ENCODE data around the gene SCMH1.
"Not testable (repeated sequence)": the region's sequence is repeated elsewhere in the genome, so short reads cannot be mapped to it uniquely, and the experiment has no call there.

Gene SCMH1

DNA sequence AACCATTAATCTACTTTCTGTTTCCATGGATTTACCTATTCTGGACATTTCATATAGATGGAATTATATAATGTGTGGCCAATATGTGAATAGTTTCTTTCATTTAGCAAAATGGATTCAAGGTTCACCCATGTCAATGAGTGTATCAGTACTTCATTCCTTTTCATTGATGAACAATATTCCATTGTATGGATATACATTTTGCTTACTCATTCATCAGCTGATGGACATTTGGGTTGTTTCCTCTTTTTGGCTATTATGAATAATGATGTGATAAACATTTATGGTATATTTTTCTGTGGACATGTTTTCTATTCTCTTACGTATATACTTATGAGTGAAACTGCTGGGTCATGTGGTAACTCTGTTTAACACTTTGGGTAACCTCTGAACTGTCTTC is 97.8 kb downstream of the SCMH1 start:
- DNase-seq: no peak

DNA sequence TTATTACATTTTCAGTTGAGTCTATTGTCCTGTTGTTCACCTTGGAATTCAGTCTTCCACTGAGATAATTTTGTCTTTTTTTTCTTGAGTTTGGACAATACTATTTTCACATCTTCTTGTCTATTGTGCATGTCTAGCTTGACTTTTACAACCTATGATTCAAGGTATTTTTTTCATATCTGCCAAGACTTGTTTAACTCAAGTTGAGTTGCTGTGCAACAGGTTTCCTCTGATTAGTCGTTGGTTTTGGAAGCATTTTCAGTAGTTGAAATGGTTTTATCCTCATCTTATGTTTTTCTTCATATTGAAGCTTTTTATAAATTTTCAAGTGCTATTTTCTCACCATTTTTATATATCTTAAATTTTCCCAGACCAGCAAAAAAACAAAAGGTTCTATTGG is 103.6 kb downstream of the SCMH1 start:
- no peak for DNase-seq

DNA sequence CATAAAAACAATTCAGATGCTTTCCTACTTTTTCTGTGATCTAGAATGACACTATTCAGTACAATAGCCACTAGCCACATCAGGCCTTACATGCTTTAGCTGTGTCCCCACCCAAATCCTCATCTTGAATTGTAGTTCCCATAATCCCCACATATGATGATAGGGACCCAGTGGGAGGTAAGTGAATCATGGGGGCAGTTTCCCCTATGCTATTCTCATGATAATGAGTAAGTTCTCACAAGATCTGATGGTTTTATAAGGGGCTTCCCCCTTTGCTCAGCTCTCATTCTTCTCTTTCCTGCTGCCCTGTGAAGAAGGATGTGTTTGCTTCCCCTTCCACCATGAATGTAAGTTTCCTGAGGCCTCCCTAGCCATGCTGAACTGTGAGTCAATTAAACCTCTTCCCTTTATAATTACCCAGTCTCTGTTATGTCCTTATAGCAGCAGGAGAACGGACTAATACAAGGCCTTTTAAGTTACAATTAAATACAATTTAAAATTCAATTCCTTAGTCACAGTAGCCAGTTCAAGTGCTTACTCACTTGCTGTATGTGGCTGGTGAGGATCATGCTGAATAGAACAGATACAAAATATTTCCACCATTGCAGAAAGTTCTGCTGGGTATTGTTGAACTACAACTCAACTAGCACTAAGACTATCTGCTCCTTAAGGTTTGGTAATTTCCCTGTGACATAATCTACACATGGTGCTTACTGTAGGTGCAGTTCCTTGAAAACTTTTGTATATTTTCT is 106.7 kb downstream of the SCMH1 start:
- no peak for DNase-seq

DNA sequence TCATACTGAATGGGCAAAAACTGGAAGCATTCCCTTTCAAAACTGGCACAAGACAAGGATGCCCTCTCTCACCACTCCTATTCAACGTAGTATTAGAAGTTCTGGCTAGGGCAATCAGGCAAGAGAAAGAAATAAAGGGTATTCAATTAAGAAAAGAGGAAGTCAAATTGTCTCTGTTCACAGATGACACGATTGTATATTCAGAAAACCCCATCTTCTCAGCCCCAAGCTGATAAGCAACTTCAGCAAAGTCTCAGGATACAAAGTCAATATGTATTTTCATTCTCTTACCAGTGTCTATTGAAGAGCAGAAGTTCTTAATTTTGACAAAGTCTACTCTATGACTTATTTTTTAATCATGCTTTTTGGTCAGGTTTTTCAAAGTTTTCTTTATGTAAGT is 107.8 kb downstream of the SCMH1 start:
- not testable (repeated sequence) for DNase-seq

DNA sequence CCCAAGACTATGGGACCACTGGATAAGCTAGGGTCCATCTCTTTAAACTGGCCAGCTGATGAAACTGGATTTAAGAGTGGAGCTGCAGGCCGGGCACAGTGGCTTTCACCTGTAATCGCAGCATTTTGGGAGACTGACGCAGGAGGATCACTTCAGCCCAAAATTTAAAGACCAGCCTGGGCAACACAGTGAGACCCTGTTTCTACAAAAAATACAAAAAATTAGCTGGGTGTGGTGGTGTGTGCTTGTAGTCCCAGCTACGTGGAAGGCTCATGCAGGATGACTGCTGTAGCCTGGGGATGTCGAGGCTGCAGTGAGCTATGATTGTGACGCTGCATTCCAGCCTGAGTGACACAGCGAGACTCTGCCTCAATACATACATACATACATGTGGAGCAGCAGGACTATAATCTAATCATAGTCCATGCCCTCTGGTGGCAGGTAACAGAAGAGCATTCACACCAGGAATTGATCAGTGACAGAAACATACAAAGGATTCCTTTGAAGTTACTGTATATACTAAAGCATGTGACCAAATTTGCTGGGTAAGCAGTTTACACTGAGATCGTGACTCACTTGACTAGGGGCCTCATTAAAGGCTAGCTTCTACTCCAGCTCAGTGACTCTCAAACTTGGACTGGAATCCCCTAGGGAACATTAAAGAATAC is 119.1 kb downstream of the SCMH1 start:
- no peak for DNase-seq

DNA sequence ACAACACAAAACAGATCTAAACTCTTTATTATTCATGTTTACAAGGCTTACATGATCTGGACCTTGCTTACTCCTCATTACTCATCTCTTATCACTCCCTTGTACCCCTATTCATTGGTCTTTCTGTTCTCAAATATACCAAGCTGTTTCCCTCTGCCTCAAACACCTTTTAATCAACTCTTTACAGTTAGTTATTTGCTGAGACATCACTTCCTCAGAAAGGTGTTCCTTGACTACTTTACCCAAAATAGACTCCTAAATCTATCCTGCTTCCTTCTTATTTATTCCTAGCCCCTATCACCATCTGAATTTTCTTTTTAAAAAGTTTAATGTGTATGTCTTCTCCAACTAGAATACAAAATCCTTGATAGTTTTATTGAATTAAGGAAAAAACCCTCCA is 120.0 kb downstream of the SCMH1 start:
- DNase-seq: no peak

DNA sequence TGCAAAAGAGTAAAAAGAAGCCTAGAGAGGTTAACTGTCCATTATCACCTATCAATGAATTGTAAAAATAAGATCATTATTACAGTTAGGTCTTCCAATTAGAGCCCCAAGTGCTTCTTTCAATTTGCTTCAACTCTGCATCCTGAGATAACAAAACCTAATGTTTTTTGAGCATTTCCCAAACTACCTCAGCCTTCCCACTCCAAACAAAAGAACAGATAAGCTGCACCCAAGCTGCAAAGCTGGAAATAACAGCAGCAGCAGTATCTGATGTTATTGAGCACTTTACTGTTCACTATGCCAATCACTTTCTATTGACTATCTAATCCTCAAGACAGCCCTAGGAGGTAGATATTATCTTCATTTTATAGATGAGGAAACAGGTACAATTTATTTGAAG is 123.5 kb downstream of the SCMH1 start:
- DNase-seq: no peak

DNA sequence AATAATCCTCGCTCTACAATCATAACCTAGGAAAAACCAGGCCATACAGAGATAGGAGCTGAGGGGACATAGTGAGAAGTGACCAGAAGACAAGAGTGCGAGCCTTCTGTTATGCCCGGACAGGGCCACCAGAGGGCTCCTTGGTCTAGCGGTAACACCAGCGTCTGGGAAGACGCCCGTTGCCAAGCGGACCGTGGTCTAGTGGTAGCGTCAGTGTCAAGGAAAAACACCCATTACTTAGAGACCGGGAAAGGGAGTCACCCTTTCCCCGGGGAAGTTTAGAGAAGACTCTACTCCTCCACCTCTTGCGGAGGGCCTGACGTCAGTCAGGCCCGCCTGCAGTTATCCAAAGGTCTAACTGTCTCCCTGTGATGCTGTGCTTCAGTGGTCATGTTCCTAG is 124.9 kb downstream of the SCMH1 start:
- DNase-seq: not testable (repeated sequence)

DNA sequence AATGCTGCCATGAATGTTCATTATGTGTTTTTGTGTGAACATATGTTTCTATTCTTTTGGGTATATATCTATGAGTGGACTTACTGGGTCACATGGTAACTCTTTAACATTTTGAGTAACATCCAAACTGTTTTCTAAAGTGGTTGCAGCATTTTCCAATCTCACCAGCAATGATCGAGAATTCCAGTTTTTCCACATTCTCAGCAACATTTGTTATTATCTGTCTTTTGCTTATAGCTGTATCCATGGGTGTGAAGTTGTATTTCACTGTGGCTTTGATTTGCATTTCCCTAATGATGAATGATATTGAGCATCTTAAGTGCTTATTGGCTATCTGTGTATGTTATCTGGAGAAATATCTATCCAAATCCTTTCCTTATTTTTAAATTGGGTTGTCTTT is 131.4 kb downstream of the SCMH1 start:
- DNase-seq: no peak

DNA sequence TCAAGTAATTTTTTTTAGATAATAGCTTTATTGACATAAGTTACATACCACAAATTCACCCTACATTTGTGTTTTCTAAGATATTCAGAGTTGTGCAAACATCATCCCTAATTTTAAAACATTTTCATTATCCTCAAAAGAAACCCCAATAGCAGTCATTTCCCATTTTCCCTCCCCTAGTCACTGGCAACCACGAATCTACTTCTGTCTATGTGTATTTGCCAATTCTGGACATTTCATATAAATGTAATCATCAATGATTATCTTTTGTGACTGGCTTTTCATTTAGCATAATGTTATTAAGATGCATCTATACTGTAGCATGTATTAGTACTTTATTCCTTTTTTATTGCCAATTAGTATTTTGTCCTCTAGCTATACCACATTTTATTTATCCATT is 131.8 kb downstream of the SCMH1 start:
- no peak for DNase-seq

DNA sequence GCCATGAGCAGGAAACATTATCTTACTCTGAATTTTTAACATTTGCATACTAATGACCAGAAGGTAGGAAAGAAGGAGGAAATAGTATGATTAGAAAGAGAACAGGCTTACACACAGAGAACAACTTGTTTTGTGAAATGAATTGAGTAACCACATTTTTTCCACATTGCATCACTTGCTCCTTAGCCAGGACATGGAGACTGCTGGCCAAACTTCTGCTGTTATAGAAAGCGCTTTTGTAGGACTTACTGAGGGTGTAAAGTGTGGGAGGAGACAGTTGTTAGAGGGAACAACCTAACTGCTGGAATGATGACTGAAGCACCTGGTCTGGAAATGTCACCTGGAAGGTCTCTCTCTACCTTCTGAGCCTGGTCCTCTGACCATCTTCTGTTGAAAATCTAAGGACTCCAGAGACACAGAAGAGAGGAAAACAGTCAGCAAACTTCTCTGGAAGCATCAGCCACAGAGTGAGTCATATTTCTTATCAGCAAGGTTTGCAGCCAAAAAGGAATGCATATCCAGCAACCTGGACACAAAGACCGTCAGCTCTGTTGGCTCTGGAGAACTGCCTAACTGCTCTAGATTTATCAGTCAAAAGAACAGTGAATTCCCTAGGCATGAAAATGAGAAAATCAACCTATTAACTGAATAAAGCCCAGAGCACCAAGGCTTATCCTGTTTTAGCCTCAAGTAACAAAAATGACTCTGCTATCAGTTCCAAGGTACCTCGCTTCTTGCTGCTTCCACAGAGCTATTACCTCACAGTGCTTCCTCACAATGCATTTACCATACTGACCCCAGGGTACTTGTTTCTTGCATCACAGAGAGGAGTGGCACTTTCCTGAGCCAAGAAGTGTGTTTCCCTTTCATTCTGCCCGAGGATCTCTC is 132.6 kb downstream of the SCMH1 start:
- no peak for DNase-seq

DNA sequence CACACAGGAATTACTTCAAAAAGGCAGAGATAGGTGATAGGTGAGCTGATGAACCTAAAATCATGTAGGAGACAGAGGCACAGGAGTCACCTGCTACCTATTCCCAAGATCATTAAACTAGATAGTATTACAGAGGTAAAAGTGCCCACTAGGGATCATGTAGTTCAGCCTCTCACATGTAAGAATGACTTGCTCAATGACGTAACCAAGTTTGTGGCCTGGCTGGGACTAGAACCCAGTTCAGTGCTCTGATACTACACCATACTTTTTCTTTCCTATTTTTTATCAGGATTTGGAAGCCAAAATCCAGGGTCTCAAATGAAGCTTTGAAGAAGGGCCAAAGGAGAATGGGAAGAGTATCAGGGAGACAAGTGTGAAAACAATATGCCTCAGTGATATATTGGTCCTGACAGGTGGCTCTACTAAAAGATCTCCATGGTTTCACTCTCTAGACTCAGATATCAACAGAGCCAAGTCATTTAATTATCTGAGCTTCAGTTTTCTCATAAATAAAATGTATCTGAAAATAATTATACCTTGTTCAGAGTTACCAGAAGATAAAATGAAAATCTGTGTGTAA is 133.3 kb downstream of the SCMH1 start:
- DNase-seq: no peak

DNA sequence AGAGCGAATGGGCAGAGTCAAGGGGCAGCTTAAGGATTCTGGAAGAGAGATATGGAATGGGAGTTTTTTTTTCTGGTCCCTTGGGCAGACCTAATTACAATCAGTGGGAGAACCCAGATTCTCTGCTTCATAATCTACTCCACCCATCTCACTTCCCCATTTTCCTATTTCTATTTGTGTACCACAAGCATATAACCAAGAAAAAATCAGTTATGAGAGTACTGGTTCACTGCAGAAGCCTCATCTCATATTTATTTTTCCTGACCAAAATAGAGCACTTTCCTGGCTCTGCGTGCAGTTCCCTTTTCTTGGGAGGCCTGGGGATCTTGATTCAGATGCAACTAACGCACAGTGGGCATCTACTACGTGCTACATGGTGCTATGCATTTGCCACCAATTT is 138.3 kb downstream of the SCMH1 start:
- DNase-seq: no peak

DNA sequence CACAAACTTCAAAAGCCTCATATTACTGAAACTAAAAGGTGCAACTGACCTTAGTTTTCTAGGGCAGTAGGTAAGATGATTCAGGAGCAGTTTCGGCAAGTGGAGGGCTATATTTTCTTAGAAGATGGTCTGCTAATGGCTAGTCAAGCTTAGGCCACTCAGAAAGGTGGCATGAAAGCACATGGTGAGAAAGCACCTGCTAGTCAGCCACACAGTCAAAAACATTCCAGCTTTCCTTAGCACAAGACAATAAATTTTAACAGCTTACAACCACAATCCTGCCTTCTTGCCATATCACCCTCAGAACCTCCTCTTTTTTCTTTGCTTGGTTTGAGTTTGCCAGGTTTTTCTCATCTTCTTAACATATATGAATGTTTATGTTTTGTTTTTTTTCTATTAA is 139.5 kb downstream of the SCMH1 start:
- DNase-seq: no peak

DNA sequence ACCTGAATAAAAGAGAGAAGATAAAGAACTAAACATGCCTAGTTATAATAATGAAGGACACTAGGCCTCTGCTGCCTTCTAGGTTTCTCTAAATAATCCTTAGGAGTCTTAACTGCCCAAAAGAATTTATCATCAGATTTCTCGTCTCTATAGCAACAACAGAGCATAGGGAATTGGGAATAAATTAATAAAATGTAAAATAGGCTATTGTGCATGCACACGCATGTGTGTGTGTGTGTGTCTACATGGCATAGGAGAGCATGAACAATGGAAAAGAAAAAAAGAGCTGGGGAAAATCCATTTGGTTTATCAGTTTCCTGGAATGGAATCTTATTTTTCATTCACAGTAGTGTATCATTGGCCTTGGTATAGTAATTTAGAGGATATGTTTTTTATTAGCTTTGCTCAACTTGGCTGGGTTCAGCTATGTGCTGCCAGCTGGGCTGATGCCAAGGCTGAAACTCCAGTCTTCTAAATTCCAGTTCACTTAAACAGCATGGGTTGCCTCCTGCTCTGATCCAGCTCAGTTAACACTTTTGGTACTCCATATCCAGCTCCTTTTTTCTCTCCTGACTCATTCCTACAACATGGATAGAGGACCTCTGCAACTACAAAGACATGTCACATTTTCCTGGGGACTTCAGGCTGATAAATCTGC is 140.0 kb downstream of the SCMH1 start:
- DNase-seq: no peak

DNA sequence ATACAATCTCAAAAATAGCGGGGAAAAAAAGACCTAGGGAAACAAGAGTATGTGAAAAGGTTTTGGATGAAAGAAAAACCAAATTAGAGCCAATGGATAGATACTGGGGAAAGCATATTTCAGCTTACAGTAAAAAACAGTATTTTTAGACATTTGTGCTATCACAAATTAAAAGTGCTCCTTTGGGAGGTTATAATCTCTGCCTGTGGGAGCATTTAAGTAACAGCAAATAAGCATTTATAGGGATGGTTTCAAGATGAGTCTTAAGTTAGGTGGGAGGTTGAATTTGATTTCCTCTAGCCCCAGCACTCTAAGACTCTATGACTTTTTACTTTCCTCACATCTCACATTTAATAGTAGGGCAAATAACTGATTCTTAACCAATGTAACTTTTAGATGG is 141.0 kb downstream of the SCMH1 start:
- no peak for DNase-seq

DNA sequence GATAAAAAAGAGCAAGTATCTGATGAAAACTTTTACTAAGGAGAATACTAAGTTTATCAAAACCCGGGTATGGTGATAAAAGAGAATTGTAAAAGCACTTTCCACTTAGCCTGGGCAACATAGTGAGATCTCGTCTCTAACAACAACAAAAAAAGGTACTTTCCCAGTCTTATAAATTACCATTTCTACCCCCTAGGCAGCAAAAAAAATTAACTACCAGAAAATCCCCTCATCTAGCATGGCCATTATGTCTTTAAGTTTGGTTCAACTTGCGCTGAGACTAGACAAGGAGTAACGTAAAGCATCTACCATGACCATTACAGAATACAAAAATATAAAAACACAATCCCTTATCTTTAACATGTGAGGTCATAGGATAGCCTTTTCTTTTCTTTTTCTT is 141.9 kb downstream of the SCMH1 start:
- DNase-seq: no peak

DNA sequence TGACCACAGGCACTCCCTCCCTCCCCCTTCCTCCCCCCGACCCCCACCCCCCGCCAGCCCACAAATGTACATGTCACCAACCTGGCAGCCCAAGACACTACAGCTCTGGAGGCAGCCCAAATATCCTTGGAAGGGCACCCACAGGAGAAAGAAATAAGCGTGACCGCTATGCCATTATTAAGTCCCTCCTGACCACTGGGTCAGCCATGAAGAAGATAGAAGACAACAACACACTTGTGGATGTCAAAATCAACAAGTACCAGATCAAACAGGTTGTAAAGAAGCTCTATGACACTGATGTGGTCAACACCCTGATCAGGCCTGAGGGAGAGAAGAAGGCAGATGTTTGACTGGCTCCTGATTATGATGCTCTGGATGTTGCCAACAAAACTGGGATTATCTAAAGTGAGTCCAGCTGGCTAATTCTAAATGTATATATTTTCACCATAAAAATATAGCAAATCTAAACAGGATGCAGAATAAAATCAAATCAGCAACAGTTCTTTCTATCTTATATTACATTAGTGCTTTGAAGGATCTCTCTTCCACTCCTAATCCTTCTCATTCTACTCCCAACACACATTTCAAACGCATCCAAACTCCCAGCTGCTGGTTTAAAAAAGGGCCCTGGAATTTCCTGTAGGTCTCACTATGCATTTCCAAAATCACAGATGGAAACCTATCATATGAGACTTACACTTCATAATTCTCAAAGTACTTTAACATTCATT is 143.2 kb downstream of the SCMH1 start:
- DNase-seq: no peak

DNA sequence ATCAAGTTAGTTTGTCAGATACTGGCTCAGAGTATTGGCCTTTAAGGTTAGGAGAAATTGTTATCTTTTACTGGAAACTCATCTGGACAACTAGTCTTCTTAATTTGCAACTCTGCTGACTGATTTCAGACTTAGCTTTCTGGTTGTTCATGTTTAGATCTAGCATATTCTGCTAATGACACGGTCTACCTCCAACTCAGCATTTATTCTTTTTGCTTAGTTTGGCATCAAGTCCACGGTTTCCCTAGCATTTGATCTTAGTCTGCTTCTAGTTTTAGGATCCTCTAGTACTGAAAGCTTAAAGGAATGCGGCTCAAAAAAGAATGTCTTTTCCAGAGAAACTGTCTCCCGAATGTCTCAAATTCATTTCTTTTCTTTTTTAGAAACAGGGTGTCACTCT is 145.0 kb downstream of the SCMH1 start:
- DNase-seq: no peak

DNA sequence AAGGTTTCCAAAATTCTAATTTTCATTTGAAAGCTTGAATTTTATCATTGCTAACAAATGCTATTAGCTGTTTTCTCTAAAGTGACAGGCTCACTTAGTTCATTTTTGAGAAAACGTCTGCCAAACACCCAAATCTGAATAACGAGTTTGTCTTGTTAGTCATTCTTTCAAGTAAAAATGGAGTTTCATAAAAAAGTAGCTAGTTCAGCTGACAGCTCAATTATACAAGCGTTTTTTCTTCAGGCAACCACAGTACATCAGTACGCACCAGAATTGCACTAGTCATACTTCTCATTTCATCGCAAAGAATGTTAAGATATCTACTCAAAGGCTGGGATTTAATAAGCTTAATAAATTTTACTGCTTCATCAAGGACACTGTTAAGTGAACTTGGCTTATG is 148.3 kb downstream of the SCMH1 start:
- no peak for DNase-seq

DNA sequence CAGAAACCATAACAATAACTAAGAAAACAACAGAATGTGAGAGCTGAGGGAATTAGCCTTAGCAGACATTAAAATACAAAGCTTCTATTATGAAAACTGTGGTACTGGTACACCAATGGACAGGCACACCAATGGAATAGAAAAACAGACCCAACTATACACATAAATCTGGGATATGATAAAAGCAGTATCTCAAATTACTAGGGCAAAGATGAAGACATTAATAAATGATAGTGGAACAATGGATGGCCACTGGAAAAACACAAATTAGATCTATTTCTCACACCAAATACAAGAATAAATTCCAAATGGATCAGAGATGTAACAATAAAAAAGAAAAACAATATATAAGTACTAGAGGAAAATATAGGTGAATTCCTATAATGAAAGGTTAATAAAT is 155.2 kb downstream of the SCMH1 start:
- no peak for DNase-seq

DNA sequence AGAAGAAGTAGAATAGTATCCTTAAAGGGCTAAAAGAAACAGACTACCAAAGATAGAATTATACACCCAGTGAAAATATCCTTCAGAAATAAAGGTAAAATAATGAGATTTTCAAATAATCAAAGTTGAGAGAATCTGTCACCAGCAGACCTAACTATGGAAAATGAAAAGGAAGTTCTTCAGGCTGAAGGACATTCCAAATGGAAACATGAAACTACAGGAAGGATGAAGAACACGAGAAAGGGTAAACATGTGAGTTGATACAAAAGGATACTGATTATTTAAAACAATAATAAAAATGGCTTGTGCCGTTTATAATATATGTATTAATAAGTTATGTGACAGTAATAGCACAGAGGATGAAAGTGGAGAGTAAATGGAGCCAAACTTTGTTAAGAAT is 163.5 kb downstream of the SCMH1 start:
- DNase-seq: no peak
